MM.1S (cell line): ENCODE data around the gene CAD.
A peak's percentile ranks its signal among the peaks of the same experiment; 100 is the strongest.

Experiments
- DNase-seq: peaks from one replicate; pipeline ENCODE4 v3.0.0-alpha.2; 2015
- H2AFZ ChIP-seq: fragments of 300-600 bp; sonication (generic); 2 replicates; pipeline ENCODE4 v1.6.0; 2016; ENCODE audit warnings: antibody characterized with exemption, low read length
- H3F3A ChIP-seq: fragments of 300-600 bp; sonication (generic); 2 replicates; pipeline ENCODE4 v1.6.1; 2016; ENCODE audit warnings: mild to moderate bottlenecking, antibody characterized with exemption, low read length, moderate library complexity, mixed read lengths; ENCODE audit not compliant: insufficient read depth
- H3K27ac ChIP-seq: fragments of 300-600 bp; sonication (generic); 2 replicates; pipeline ENCODE4 v1.5.1; 2016; ENCODE audit warnings: mild to moderate bottlenecking, low read length
- H3K27me3 ChIP-seq: fragments of 300-600 bp; sonication (generic); replicated peaks from 2 replicates; pipeline ENCODE4 v1.6.0; 2016; ENCODE audit warnings: low read length; ENCODE audit not compliant: insufficient read depth
- H3K36me3 ChIP-seq: fragments of 300-600 bp; sonication (generic); replicated peaks from 2 replicates; pipeline ENCODE4 v1.6.1; 2016; ENCODE audit warnings: mild to moderate bottlenecking, low read length, mixed read lengths; ENCODE audit not compliant: insufficient read depth
- H3K4me1 ChIP-seq: fragments of 300-600 bp; sonication (generic); 2 replicates; pipeline ENCODE4 v1.6.1; 2016; ENCODE audit warnings: low read length, mixed read lengths
- H3K4me2 ChIP-seq: fragments of 300-600 bp; sonication (generic); 2 replicates; pipeline ENCODE4 v1.6.0; 2016; ENCODE audit warnings: low read depth, low read length
- H3K4me3 ChIP-seq: fragments of 300-600 bp; sonication (generic); 2 replicates; pipeline ENCODE4 v1.5.1; 2016; ENCODE audit warnings: low read length, mixed read lengths
- H3K79me2 ChIP-seq: fragments of 300-600 bp; sonication (generic); 2 replicates; pipeline ENCODE4 v1.6.1; 2016; ENCODE audit warnings: mixed run types, low read length, mixed read lengths
- H3K9ac ChIP-seq: fragments of 300-600 bp; sonication (generic); 2 replicates; pipeline ENCODE4 v1.6.1; 2016; ENCODE audit warnings: low read length, mixed read lengths
- H3K9me2 ChIP-seq: fragments of 300-600 bp; sonication (generic); replicated peaks from 2 replicates; pipeline ENCODE4 v1.6.1; 2016; ENCODE audit warnings: mild to moderate bottlenecking, low read length, mixed read lengths; ENCODE audit not compliant: insufficient read depth
- H3K9me3 ChIP-seq: fragments of 300-600 bp; sonication (generic); replicated peaks from 2 replicates; pipeline ENCODE4 v1.6.1; 2016; ENCODE audit warnings: mild to moderate bottlenecking, low read length, mixed read lengths; ENCODE audit not compliant: insufficient read depth
- H4K20me1 ChIP-seq: fragments of 300-600 bp; sonication (generic); 2 replicates; pipeline ENCODE4 v1.6.1; 2016; ENCODE audit warnings: mild to moderate bottlenecking, low read length, moderate library complexity, mixed read lengths; ENCODE audit not compliant: insufficient read depth
- EZH2 ChIP-seq: fragments of 300-600 bp; sonication (generic); optimal IDR thresholded peaks from 2 replicates; pipeline ENCODE3; 2017; ENCODE audit warnings: low read depth, mild to moderate bottlenecking, antibody characterized with exemption, low read length, mixed read lengths
- EZH2phosphoT487 ChIP-seq: fragments of 300-600 bp; sonication (generic); IDR thresholded peaks from 2 replicates; pipeline ENCODE4 v1.6.1; 2018; ENCODE audit warnings: antibody characterized with exemption, low read length
- TF ChIP-seq, protein P1 (sequence below): fragments of 300-600 bp; sonication (generic); IDR thresholded peaks from 2 replicates; pipeline ENCODE4 v1.5.1; 2016; ENCODE audit warnings: antibody characterized with exemption, low read length, mixed read lengths

CAD gene

DNA sequence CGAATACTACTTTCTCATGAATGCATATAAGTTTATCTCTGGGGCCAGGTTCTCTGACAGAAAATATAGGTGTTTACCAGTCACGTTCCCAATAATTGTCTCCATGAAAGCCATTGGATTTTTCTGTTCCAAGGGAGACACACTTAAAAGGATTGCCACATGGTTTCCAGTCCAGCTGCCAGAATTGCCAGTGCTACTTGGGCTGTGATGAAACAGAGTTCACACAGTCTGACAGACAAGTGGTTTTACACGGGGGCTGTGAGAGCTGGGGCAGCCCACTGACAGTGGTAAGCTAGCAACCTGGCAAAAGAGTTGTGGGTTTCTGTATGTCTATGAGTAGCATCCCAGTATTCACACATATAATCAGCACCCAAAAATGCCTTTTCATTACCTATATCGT, 33.1 kb upstream of the CAD start:
- Histone ChIP-seq H3K27me3 (no peaks in the 10 kb centered on the region), H3K9me3 (no peaks in the 10 kb centered on the region), H3K4me1 (peaks cover 25% of the 10 kb centered on the region), H3K4me3 (no peak overlapping the region), H3K9me2 (no peaks in the 10 kb centered on the region), H3K79me2 (no peaks in the 10 kb centered on the region), H3K4me2 (no peak overlapping the region), H4K20me1 (no peaks in the 10 kb centered on the region), H3K27ac (no peak overlapping the region), H2AFZ (no peak overlapping the region), H3F3A (peaks cover 3% of the 10 kb centered on the region; the same call in 1 of the 2 replicates), H3K9ac (no peak overlapping the region), H3K36me3 (no peaks in the 10 kb centered on the region)
- no peak for DNase-seq
- TF ChIP-seq EZH2phosphoT487, result no peak
- no peak for TF ChIP-seq EZH2
- TF ChIP-seq, protein P1, sequence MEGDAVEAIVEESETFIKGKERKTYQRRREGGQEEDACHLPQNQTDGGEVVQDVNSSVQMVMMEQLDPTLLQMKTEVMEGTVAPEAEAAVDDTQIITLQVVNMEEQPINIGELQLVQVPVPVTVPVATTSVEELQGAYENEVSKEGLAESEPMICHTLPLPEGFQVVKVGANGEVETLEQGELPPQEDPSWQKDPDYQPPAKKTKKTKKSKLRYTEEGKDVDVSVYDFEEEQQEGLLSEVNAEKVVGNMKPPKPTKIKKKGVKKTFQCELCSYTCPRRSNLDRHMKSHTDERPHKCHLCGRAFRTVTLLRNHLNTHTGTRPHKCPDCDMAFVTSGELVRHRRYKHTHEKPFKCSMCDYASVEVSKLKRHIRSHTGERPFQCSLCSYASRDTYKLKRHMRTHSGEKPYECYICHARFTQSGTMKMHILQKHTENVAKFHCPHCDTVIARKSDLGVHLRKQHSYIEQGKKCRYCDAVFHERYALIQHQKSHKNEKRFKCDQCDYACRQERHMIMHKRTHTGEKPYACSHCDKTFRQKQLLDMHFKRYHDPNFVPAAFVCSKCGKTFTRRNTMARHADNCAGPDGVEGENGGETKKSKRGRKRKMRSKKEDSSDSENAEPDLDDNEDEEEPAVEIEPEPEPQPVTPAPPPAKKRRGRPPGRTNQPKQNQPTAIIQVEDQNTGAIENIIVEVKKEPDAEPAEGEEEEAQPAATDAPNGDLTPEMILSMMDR, result no peak

DNA sequence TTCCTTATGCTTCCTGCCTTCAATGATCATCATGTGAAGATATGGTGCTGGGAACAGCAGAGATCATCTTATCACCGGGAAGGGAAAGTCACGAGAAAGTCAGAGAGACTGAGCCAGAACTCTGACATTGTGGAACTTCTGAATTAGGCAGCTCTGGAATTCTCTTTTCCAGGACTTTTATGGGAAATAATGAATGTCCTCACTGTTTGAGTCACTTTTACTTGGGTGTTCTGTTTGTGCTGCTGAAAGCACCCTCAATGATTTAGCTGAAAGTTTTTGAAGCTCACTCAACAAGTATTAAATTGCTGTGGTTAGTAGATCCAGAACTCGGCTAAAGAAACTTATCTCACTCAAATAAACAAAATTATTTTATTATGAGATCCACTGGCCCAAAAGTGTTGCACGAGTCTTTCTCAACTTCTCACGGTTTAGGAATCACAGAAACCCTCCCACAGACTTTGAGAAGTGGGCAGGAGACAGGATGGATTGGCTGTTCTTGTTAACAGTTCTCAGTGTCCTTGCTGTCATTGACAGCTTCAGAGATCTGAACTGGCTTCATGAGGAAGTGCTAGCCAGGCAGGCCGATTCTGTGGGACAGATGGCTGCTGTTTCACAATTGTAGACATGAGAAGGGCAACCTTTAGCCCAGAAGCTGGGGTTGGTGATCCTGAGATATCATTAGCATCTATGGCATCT, 31.7 kb upstream of the CAD start:
- Histone ChIP-seq H3K27me3 (no peaks in the 10 kb centered on the region), H2AFZ (peak overlapping the region; percentile 2; the same call in 1 of the 2 replicates), H3K27ac (no peak overlapping the region), H3K36me3 (no peaks in the 10 kb centered on the region), H3K9me2 (no peaks in the 10 kb centered on the region), H3K9me3 (no peaks in the 10 kb centered on the region), H3K9ac (no peak overlapping the region), H3K4me1 (peaks cover 18% of the 10 kb centered on the region), H3F3A (peaks cover 3% of the 10 kb centered on the region; the same call in 1 of the 2 replicates), H3K79me2 (no peaks in the 10 kb centered on the region), H3K4me2 (no peak overlapping the region), H3K4me3 (no peak overlapping the region), H4K20me1 (no peaks in the 10 kb centered on the region)
- TF ChIP-seq EZH2phosphoT487 (no peak), EZH2 (no peak)
- TF ChIP-seq, protein P1, result no peak
- DNase-seq, result peak; percentile 22

GRCh38 chr2:27186613-27187345, 30.4 kb upstream of the CAD start:
- Histone ChIP-seq H3K4me1 (peaks cover 18% of the 10 kb centered on the region), H3K4me3 (no peak overlapping the region), H3K79me2 (no peaks in the 10 kb centered on the region), H3K36me3 (no peaks in the 10 kb centered on the region), H3K27ac (no peak overlapping the region), H3K9ac (no peak overlapping the region), H4K20me1 (no peaks in the 10 kb centered on the region), H3K27me3 (no peaks in the 10 kb centered on the region), H3K9me2 (no peaks in the 10 kb centered on the region), H3F3A (peaks cover 3% of the 10 kb centered on the region; the same call in 1 of the 2 replicates), H2AFZ (no peak overlapping the region), H3K4me2 (no peak overlapping the region), H3K9me3 (no peaks in the 10 kb centered on the region)
- TF ChIP-seq, protein P1, result no peak
- TF ChIP-seq EZH2 (no peak), EZH2phosphoT487 (no peak)
- peak; percentile 50 for DNase-seq
